ENCODE data around the gene PLPP2.

The PLPP2 gene

GRCh38 chr19:313988-314815 is 23.0 kb upstream of the PLPP2 start:
- no peak for DNase-seq (ENCODE audit: insufficient read length, low spot score)
- FAIRE-seq = no peak
- TF ChIP-seq CTCF (IDR thresholded peaks at IDR 0.05; ENCODE audit: insufficient read depth, missing control alignments) = no peak

DNA sequence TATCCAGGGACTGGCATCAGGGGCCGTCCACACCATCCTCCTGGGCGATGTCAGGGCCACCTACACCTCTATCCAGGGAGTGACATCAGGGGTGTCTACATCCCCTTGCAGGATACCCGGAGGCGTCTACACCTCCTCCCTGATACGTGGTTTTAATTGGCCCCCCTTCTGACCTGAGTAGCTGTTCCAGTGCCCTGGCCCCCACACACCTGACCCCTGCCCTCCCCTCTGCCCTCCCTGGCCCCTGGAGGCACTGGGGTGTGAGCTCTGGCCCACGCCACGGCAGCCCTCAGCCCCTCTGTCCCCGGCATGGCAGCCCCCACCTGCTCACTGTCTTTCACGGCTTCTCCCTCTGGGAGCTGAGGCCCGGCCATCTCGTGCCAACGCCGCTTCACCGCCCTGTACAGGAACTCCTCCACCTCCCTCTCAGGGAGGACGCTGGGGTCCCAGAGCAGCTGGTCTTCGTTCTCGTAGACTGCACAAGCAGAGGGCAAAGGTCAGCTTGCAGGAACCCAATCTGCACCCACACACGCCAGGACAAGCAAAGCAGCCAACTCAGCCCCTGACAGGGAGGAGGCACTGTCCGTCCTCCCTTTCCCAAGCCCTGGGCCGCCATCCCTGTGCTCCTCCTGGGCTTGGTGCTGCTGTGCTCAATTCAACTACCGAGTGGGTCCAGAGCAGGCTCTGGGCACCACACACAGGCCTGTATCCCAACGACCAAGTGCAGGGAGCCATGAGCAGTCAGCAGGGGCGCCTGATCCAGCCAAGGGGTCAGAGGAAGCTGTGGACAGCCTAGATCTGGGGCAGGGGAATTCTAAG is 22.2 kb upstream of the PLPP2 start:
- TF ChIP-seq CTCF (IDR thresholded peaks at IDR 0.05; ENCODE audit: insufficient read depth, missing control alignments) = no peak
- DNase-seq (ENCODE audit: insufficient read length, low spot score) (no peak), FAIRE-seq (no peak)

- no peak for FAIRE-seq
- TF ChIP-seq CTCF (IDR thresholded peaks at IDR 0.05; ENCODE audit: insufficient read depth, missing control alignments) = no peak
- DNase-seq (ENCODE audit: insufficient read length, low spot score) = no peak
Observed at GRCh38 chr19:311813-312261, 20.6 kb upstream of the PLPP2 start.

DNA sequence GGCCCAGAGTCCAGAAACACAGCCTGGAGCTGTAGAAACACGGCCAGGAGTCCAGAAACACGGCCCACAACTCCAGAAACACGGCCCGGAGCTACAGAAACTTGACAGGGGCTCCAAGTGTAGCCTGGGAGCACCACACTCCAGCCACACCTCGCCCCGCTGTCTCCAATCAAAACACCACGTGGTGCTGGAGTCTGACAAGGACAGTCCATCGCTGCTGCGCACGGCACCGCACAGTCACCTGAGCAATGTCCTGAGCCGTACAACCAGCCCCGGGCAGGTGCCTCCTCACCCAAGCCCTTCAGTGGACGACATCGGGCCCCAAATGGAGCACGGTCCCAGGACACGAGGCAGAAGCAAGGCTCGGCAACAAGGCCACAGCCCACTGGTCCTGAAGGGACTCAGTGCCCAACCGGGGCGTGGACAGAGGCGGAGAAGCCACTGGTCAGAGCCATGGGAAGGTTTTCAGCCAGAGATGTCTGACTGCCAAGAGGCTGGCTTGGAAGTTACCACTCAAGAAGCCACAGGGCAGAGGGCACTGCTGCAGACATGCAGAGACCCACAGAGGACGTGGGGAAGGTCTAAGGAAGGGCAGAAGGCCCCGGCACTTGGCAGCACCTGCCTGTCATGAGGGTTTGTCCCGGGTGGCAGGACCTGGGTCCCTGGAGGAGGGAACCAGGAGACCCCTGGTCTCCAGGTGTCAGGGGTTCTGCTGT is 19.7 kb upstream of the PLPP2 start:
- FAIRE-seq = no peak
- no peak for DNase-seq (ENCODE audit: insufficient read length, low spot score)
- TF ChIP-seq CTCF (IDR thresholded peaks at IDR 0.05; ENCODE audit: insufficient read depth, missing control alignments) = no peak

DNA sequence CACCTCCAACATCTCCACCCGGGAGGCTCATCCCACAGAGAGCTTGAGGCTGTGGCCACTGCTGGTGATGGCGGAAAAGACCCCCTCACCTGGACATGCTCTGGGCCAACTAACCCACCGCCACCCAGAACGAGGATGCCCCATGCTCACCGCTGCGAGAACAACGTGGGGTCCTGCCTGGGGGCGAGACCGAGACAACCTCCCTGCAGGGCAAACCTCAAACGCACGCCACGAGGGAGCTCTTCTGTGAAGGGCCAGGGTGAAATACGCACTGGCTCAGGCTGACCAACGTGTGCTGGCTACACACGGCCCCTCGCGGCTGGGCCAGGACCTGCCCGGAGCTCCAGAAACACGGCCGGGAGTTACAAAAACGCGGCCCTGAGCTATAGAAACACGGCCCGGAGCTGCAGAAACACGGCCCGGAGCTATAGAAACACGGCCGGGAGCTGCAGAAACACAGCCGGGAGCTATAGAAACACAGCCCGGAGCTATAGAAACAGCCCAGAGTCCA is 19.0 kb upstream of the PLPP2 start:
- no peak for DNase-seq (ENCODE audit: insufficient read length, low spot score)
- no peak for TF ChIP-seq CTCF (IDR thresholded peaks at IDR 0.05; ENCODE audit: insufficient read depth, missing control alignments)
- no peak for FAIRE-seq

GRCh38 chr19:309206-309565 is 18.0 kb upstream of the PLPP2 start:
- TF ChIP-seq CTCF (IDR thresholded peaks at IDR 0.05; ENCODE audit: insufficient read depth, missing control alignments) = no peak
- FAIRE-seq = no peak
- DNase-seq (ENCODE audit: insufficient read length, low spot score) = no peak
